Measurements from ENCODE around the gene GPR143. TPM values are rescaled to one million over a fixed set of nuclear protein-coding genes. Genes with fewer than 3 reads are reported as not detected.

GPR143 gene
- total and polyA plus RNA-seq, 2 donors (not counting 3 experiments of a cell fraction or from before 2014, with no cell fraction given) = 9.3 to 17.7 TPM

DNA sequence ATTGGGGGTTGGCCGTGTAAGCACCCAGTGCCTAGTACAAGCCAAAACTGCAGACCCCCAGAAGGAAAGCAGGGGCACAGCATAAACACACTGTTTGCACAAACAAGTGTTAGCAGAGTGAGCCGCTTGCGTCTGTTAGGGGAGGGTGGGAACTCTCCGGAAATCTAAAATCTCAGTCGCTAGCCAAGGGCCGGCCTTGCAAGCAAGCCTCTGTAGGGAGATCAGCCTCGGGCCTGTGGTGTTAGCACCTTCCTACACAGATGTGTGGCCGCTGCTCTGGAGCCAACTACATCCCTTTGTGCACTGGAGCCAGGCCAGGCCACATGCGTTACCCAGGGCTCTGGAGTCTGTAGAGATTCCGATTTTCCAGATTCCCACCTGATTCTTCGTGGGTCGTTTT is 67.1 kb downstream of the GPR143 start:
- TF ChIP-seq POLR2AphosphoS5 (IDR thresholded peaks at IDR 0.05; ENCODE audit: insufficient read depth, low read depth, low read length) (no peak), MYC (IDR thresholded peaks at IDR 0.05; ENCODE audit: low read depth, low read length) (no peak), CTCF (IDR thresholded peaks at IDR 0.05; ENCODE audit: extremely low read depth in 1 of 2, insufficient read depth in 1 of 2, low read depth in 1 of 2, low read length in 2 of 2) (no peak), GATA2 (IDR thresholded peaks at IDR 0.05; ENCODE audit: insufficient read depth, insufficient read length, low read depth, low read length) (no peak), EZH2 (IDR thresholded peaks at IDR 0.05; ENCODE audit: borderline replicate concordance, low read depth, low read length, severe bottlenecking) (no peak), POLR2A (IDR thresholded peaks at IDR 0.05; ENCODE audit: low read depth, low read length) (no peak), FOS (IDR thresholded peaks at IDR 0.05; ENCODE audit: borderline replicate concordance, insufficient read depth, low read length) (no peak), JUN (IDR thresholded peaks at IDR 0.05; ENCODE audit: borderline replicate concordance, insufficient read depth, insufficient read length, low read depth) (no peak)
- TF ChIP-seq, protein P1, sequence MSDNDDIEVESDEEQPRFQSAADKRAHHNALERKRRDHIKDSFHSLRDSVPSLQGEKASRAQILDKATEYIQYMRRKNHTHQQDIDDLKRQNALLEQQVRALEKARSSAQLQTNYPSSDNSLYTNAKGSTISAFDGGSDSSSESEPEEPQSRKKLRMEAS (IDR thresholded peaks at IDR 0.05; ENCODE audit: insufficient read depth, insufficient read length) = no peak
- Histone ChIP-seq H3K4me3 (replicated peaks in 1 of 3; ENCODE audit: insufficient read depth in 1 of 3, low read depth in 1 of 3, low read length in 3 of 3) (no peak overlapping the region), H3K79me2 (ENCODE audit: control insufficient read depth, insufficient read depth, low read length) (no peaks in the 10 kb centered on the region), H4K20me1 (replicated peaks; ENCODE audit: control insufficient read depth, extremely low read depth, insufficient read depth, low read length) (no peaks in the 10 kb centered on the region), H3K27me3 (ENCODE audit: control insufficient read depth in 2 of 2, insufficient read depth in 2 of 2, low read length in 2 of 2) (no peaks in the 10 kb centered on the region), H3K9me3 (replicated peaks; ENCODE audit: control insufficient read depth, insufficient read depth, low read length) (no peaks in the 10 kb centered on the region), H3K36me3 (ENCODE audit: control insufficient read depth in 2 of 2, extremely low read depth in 1 of 2, insufficient read depth in 2 of 2, low read length in 2 of 2) (no peaks in the 10 kb centered on the region), H2AFZ (ENCODE audit: low read depth, low read length) (no peak overlapping the region), H3K4me2 (ENCODE audit: insufficient read depth, low read length) (no peak overlapping the region), H3K9me1 (replicated peaks; ENCODE audit: control insufficient read depth, extremely low read depth, insufficient read depth, low read length) (no peaks in the 10 kb centered on the region), H3K9ac (replicated peaks; ENCODE audit: extremely low read depth, insufficient read depth, low read length) (no peak overlapping the region), H3K4me1 (ENCODE audit: control insufficient read depth, extremely low read depth, insufficient read depth, low read length) (no peaks in the 10 kb centered on the region), H3K27ac (ENCODE audit: insufficient read depth, low read depth, low read length) (no peak overlapping the region)
- DNase-seq (ENCODE audit: low read depth, low spot score) (no peak), FAIRE-seq (no peak)
- intact Hi-C loops (cut with micrococcal nuclease) (no loop called here), dilution Hi-C loops (cut with MboI; ENCODE audit: extremely low pct_ligation_motif_present, low sequenced_read_pairs) (no loop called here)
- ChIA-PET POLR2A (no interaction called here), CTCF (no interaction called here)
- BruUV-seq (replicated peaks) = no TSS peak
